HS-27A (cell line): ENCODE data around the gene ZRANB3.
"Not testable (repeated sequence)": the region's sequence is repeated elsewhere in the genome, so short reads cannot be mapped to it uniquely, and the experiment has no call there.

Experiments
- DNase-seq: peaks from one replicate; pipeline ENCODE4 v3.0.0-alpha.2; 2012; ENCODE audit warnings: low read depth, missing footprints

The ZRANB3 gene

DNA sequence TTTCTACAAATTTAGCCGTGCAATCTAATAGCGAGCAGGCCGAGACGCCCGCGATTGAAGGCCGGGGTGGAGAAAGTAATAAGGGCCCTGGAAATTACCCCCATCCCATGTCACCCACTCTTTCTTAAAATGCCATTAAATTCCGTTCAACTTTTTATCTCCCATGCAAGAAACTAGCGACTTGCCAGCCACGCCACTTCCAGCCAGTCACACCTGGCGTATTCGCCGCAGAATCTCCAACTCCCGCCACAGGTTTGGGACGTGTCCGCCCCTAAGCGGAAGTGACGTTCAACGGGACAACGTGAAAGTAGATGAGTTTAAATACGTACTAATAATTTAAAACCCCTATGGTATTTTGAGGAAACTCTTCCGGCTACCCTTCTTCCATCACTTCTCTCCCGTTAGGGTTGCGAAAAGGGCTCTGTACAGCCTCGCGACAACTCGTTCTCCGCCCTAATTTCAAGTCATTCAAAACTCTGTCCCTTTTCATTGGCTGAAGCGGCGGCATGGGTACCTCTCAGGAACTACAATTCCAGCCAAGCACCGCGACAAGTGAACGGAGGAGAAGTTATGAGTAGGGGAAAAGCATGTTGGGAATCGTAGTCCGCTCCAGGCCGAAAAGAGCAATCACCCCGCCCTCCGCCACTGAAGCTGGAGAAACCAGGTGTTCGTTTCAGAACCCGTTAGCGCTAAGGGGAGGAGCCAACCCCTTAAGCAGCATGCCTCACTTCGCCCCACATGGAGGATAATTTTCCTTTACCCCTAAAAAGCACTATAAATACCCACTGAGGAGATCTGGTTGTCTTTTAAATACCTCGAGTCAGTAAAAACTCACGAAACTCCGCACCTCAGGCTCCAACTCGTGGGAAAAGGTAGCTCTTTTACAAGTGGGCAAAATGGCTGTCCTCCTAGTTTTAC, at the start of gene ZRANB3:
ZRANB3 (minus strand) TSS at position 906 of the 918 bp plus-strand sequence.
- peak; percentile 99 for DNase-seq

DNA sequence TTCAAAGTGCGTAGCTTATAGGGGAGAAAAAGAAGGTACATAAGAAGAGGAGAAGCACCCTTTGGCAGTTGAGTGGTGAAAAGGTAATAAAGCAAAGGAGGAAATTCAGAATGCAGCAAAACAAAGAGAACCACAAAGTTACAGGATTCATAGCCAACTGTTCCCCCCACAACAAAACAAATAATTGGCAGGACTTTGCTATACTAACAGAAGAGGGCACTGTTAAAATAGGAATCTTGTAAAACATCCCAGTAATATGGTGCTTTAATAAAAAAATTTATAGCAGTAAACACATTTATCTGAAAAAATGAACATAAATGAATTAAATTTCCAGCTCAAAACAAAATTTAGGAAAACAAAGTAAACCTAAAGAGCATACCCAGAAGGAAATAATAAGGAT, 42.6 kb upstream of the ZRANB3 start:
- DNase-seq, result no peak

DNA sequence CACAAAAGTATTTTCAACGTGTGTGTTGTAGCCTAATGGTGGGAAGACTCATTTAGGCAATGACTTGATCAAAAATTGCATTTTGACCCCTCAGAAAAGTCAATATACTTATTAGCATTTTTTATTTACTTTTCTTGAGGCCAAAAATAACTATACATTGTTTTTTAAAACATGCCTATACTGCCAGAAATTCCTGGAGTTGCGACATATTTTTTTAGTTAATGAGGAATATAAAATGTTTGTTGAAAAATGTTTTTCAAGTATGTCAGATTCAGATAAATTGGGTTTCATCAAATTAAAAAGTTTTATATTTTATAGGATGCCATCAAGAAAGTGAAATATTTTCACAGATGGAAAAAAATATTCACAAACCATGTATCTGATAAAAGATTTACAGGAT, 39.9 kb upstream of the ZRANB3 start:
- no peak for DNase-seq

DNA sequence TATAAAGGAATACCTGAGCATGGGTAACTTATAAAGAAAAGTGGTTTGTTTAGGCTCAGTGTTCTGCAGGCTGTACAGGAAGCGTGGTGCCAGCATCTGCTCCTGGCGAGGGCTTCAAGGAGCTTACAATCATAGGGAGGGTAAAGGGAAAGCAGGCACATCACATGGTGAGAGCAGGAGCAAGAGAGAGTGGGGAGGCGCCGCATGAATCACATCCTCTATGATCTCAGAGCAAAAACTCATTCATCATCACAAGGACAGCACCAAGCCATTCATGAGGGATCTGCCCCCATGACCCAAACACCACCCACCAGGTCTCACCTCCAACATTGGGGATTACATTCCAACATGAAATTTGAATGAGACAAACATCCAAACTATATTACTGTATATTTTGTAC, 32.8 kb upstream of the ZRANB3 start:
- DNase-seq, result peak; percentile 11

DNA sequence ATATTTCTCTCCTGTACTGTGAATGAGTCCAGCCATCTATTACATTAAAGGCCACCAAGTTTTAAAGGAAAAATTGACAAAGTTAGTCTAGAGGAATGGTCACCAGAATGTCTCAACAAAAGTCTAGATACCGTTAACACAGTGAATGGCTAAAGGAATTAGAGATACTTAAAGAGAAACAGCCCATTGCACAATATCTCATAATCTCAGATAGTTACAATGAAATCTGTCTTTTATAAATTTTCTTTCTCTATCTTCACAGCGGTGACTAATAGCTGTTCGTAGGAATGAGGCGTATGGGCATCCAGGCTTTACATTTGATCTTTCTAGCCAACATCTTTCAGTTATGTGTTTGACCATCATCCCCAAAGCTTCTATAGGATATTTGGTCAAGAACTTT, 30.9 kb upstream of the ZRANB3 start:
- no peak for DNase-seq

DNA sequence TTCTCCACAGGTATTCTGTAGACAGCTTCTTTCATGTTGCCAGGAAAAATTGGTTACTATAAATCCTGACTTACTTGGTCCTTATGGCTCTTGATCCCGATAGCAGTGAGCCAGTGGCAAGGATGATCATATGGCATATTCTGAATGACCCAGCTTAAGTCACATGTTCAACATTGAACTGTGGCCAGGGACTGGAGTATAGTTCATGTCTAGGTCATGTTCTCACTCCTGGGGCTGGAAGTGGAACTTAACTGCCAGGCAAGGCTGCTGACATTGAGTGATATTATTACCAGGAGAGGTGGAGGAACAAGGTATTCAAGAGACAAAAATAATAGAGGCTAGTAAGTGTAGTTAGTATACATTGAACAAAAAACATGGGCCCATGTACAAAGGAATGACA, 26.5 kb upstream of the ZRANB3 start:
- no peak for DNase-seq

DNA sequence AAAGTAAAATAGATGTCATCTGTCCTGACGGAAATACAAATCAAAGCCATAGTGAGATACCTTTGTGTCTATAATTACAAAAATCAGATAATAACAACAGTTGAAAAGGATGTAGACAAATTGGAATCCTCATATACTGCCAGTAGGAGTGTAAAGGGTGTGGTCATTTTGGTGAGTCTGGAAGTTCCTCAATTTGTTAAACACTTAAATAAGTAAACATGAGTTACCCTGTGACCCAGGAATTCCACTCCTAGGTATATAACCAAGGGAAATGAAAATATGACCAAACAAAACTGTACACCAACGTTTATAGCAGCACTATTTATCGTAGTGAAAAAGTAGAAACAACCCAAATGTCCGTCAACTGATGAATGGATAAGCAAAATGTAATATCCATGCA, 24.3 kb upstream of the ZRANB3 start:
- no peak for DNase-seq

DNA sequence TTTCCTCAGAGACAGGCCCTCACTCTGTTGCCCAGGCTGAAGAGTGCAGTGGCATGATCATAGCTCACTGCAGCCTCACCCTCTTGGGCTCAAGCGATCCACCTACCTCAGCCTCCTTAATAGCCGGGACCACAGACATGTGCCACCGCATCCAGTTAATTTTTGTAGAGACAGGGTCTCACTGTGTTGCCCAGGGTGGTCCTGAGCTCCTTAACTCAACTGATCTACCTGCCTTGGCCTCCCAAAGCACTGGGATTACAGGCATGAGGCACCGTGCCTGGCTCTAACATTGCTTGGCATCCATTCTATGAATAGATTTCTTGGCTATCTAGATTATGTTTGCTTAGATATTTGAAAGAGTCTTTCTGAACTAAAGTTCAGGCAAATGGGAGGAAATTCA, 21.9 kb upstream of the ZRANB3 start:
- no peak for DNase-seq

DNA sequence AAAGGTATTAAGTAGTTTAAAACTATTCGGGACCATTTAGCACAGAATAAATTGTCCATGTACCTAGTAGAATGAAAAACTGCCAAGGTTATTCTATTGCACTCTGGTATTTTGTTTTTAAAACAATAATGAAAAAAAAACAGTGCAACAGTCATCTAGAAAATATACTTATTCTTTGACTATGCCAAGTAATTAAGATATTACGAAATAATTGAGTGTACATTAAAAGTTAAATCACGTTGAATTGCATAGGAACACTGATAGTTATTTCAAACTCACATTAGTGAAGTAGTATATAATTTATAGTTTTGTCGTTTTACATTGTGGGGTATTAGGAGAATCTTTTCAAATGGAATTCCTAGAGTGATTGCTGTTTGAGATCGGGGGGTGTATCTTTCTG, 20.3 kb upstream of the ZRANB3 start:
- no peak for DNase-seq

DNA sequence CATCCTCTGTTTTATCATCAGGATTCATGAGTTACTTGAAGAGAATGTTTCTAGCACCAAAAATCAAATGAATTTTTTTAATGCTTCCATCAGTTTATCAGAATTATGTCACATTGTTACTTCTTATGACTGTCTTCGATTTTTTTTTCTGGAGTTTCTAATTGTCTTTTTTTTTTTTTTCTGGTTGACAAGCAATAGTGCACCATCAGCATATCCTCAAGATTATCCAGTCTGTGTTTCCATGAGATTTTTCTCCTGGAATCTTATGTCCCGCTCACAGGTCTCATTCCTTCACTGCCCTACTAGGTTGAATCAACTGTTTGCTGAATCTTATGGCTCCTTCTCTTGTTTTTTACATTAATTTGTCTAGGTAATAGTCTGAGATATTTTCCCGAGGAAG, 16.3 kb upstream of the ZRANB3 start:
- no peak for DNase-seq

DNA sequence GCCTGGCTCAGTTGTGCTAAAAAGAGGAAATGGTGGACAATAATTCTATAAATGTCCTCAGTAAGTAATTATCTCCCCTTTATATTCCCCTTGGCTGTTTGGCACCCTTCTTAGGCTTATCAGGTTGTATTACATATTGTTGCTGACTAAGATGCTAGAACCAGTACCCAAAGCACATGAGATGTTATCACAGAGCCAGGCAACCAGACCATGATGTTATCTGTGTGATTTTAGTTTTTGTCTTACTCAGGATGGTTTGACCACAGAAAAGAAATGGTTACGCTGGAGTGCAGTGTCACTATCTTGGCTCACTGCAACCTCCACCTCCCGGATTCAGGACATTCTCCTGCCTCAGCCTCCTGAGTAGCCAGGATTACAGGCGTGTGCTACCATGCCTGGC, 15.4 kb upstream of the ZRANB3 start:
- DNase-seq, result no peak

DNA sequence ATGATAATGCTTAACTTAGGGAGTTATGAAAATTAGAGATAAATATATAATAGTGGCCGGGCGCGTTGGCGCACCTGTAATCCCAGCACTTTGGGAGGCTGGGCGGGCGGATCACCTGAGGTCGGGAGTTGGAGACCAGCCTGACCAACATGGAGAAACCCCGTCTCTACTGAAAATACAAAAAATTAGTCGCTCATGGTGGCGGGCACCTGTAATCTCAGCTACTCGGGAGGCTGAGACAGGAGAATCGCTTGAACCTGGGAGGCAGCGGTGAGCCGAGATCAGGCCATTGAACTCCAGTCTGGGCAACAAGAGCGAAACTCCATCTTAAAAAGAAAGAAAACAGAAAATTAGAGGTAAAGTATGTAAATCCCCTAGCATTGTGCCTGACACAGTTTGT, 2.5 kb upstream of the ZRANB3 start:
- DNase-seq, result not testable (repeated sequence)

DNA sequence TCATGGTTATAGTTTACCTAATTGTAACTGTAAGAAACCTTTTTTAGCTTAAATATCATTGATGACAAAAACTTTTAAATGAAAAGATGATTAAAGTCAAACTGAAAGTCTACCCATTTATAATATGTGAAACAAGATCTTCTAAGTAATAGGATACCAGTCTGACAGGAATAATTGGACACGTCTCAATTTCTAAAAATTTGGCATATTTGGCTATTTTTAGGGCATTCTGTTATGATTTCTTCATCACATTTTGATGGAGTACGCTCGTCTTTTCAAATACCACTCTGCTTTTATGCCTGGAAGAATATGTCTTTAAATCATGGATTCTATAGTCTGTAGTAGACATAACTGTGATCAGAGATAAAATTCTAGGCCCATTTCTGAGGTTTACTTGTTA, 1.6 kb upstream of the ZRANB3 start:
- peak; percentile 9 for DNase-seq

DNA sequence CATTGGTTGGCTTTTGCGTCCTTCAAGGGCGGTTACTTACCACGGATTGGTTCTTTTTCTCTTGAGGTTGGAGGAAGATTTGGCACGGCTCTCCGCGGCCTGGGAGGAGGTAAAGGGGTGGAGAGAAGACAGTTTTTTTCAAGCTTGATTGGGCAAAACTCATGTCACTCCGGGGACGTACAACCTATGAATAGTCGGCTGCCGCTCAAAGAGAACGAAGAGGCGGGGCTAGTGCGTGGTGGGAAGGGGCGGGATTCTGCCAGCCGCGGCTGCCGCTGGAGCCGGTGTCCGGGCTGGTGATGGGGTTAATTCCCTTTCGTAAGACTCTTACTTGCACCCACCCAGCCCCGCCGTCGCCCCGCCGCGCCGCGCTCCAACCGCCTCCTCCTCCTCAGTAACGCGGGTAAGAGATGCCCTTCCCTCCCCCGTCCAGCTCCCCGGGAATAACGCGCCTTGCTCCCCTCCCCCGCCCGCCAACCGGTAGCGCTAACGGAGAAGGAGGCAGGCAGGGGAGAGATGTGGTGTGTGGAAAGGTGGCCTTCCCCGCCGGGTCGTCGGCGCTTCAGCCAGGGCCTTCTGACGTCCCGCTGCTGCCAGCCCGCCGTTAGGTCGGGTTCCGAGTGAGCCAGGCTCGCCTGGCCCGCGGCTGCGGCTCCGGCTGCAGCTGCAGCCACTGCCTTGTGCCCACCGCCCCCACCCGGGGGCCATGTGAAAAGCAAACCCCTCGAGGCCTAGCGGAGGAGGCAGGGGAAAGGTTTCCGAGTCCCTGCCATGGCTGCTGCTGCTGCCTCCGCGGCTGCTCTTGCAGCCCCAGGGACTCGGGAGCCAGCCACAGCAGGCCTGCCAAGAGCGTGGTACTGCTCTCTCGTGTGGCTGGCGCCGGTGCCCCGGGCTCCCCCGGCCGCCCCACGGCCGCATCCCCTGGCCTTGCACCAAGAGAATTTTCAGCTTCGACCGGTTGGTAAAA, 496 bp upstream of the ZRANB3 start, which contains the start of gene R3HDM1:
R3HDM1 (plus strand) TSS at position 254 of the 967 bp plus-strand sequence. CDS start 73,362 bp downstream, outside the sequence.
- DNase-seq, result peak; percentile 100

DNA sequence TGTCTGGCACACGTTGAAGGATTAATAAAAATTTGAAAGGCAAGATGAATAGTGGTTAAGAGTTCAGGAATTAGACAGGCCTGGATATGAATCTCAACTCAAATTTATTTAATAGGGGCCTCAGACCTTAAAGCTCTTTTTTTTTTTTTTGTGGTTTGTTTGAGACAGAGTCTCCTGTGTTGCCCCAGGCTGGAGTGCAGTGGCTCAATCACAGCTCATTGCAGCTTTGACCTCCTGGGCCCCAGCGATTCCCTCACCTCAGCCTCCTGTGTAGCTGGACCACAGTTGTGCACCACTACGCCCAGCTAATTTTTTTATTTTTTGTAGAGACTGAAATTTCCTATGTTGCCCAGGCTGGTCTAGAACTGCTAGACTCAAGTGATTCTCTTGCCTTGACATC, 3.0 kb downstream of the ZRANB3 start:
- no peak for DNase-seq

DNA sequence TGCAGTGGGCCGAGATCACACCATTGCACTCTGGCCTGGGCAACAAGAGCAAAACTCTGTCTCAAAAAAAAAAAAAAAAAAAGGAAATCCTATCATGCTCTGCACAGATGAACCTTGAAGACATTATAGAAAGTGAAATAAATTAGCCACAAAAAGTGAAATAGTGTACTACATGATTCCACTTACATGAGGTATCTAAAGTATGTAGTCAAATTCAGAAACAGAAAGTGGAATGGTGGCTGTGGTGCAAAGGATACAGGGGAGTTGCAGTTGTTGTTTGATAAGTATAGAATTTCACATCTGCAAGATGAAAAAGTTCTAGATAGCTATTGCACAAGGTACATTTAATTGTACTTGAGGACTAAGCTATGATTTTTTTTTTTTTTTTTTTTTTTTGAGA, 5.2 kb downstream of the ZRANB3 start:
- no peak for DNase-seq

DNA sequence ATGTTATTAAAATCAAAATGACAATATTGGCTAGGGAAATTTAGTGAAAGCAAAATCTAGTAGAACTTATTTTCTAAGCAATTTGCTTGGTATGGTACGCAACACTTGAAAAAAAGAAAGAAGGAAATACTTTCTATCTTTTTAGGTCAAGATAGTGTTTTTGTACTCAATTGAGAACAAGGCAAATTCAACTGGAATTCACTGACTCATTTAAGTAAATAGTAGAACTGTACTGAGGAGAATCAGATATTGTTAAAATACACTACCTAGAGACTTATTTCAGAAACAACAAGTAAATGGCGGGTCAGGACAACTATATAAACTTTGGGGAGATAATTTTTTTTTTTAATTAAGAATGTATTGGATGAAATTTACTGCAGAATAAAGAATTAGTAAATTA, 18.9 kb downstream of the ZRANB3 start:
- DNase-seq, result no peak

DNA sequence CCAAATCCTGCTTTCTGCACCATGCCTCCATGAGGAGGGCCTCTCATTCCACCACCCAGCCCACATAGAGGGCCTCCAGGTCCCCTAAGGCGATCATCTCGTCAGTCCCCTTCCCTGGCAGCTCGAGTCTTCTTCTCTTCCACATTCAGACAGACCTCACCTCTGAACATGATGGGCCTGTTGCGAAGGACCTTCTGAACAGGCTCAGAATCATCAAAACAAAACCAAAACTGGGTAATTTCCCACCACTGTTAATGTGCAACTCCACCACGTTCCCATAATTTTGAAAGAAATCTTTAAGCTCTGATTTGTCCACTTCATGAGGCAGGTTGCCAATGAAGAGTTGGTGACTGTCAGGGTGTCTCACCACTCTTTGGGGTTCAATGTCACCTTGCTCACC, 20.4 kb downstream of the ZRANB3 start:
- no peak for DNase-seq

DNA sequence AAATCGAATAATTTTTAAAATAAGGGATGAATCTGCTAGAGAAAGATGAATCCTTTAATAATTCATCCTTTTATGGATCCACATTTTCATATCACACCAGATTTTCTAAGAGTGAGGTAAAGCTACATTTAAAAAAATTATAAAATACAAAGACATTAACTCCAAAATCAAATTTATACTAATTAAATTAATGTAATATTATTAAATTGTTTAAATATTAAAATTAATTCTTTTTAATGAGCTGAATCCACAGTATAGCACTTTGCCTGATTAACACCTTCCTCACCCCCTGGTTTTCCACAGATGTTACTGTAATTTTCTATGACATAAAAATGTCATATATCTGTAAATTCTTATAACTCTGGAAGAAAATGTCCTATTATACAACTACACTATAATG, 26.2 kb downstream of the ZRANB3 start:
- no peak for DNase-seq

DNA sequence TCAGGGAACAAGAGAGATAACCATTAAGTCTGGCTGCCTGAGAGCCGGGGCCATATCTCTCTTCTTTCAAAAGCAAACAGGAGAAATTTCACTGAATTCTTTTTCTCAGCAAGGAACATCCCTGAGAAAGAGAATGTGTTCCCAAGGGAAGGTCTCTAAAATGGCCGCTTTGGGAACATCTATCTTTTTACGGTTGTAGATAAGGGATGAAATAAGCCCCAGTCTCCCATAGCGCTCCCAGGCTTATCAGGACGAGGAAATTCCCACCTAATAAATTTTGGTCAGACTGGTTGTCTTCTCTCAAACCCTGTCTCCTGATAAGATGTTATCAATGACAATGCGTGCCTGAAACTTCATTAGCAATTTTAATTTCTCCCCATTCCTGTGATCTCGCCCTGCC, 32.4 kb downstream of the ZRANB3 start:
- DNase-seq, result not testable (repeated sequence)

DNA sequence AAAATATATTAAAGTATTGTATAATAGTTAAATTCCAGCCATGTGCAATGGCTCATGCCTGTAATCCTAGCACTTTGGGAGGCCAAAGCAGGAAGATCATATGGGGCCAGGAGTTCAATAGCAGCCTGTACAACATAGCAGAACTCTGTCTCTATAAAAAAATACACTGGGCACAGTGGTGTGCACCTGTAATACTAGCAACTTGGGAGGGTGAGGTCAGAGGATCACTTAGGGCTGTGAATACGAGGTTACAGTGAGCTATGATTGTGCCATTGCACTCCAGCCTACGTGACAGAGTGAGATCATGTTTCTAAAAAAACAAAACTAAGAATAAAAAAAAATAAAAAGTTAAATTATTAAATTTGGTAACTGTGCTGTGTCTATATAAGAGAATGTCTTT, 36.1 kb downstream of the ZRANB3 start:
- no peak for DNase-seq

DNA sequence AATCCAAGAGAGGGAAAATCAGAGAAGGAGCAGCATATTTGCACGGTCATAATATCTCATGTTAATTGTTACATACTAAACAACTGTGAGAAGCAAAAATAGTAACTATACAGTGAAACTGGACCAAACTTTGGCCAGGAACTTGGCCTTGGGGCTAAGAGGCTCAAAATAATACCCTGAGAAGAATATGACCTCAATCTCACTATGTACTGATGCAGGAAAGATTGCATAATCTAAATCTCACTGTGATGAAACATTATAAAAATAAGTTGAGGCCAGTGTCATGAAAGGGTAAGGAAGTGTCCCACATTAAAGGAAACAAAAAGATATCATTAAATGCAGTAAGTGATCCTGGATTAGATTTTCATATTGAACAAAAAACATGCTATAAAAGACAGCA, 36.5 kb downstream of the ZRANB3 start:
- DNase-seq, result no peak

DNA sequence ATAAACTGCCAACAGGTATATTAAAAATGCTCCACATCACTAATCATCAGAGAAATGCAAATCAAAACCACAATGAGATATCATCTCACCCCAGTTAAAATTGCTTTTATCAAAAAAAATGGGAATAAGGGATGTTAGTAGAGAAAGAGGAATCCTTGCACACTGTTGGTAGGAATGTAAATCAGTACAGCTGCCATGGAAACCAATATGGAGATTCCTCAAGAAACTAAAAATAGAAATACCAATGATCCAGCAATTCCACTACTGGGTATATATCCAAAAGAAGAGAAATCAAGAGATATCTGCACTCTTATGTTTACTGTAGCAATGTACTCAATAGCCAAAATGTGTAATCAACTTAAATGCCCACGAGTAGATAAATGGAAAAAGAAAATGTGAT, 40.6 kb downstream of the ZRANB3 start:
- no peak for DNase-seq
